ENCODE results near the gene CDC42EP2. TPM values are rescaled to one million over a fixed set of nuclear protein-coding genes. Genes with fewer than 3 reads are reported as not detected.
"Not testable (repeated sequence)": the region's sequence is repeated elsewhere in the genome, so short reads cannot be mapped to it uniquely, and the experiment has no call there.

The CDC42EP2 gene
- total RNA-seq, 1 donor, result not detected

DNA sequence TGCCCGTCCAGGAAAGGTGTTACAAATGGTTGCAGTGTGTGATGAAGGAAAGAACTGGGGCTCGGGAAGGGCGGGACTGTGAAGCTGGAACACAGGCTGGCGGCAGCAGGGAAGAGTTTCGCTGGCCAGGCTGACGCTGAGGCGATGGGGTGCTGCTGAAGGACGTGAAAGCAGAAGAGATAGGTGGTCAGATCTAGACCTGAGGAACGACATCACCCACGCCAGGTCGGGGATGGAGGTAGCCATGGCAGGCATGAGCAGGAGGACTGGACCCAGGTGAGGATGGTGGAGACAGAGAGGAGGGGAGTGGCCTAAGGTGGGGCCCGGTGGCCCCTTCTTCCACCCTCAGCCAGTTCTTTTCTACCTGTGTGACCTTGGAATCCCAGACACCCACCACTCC, 9.1 kb downstream of the CDC42EP2 start:
- H3K4me3 ChIP-seq (ENCODE audit: low read length), result no peak overlapping the region
- peaks cover 1% of the 10 kb centered on the region for H3K4me1 ChIP-seq (ENCODE audit: insufficient read depth, low read length)
- H3K27me3 ChIP-seq (ENCODE audit: insufficient read depth, low read length), result no peaks in the 10 kb centered on the region
- no peaks in the 10 kb centered on the region for H3K9me3 ChIP-seq (ENCODE audit: low read depth, low read length)

DNA sequence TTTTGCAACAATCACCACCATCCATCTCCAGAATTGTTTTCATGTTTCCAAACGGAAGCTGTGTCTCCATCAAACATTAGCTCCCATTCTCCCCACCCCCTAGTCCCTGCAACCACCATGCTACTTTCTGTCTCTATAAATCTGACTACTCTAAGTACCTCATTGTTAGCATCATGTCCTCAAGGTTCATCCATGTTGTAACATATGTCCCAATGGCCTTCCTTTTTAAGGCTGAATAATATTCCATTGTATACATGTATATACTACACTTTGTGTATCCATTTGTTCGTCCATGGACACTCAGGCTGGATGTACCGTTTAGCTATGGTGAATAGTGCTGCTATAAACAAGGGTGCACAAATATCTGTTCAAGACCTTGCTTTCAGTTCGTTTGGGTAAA, 10.8 kb downstream of the CDC42EP2 start:
- Histone ChIP-seq H3K9me3 (ENCODE audit: low read depth, low read length) (no peaks in the 10 kb centered on the region), H3K4me3 (ENCODE audit: low read length) (no peak overlapping the region), H3K27me3 (ENCODE audit: insufficient read depth, low read length) (no peaks in the 10 kb centered on the region), H3K4me1 (ENCODE audit: insufficient read depth, low read length) (peaks cover 17% of the 10 kb centered on the region)

DNA sequence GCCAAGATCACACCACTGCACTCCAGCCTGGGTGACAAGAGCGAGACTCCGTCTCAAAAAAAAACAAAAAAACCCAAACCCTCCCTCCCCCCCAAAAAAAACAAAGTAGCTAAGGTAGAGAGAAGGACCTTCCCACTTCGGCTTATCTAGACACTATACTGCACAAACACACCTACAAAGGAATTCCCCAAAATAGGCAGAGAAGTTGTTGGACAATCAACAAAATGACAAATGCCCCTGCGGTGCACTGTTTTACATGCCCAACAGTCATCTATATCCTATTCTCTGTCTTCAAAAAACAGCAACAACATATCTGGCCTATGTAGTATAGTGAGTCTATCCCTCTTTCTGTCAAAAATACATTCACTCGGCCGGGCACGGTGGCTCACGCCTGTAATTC, 12.4 kb downstream of the CDC42EP2 start:
- peaks cover 17% of the 10 kb centered on the region for H3K4me1 ChIP-seq (ENCODE audit: insufficient read depth, low read length)
- no peak overlapping the region for H3K4me3 ChIP-seq (ENCODE audit: low read length)
- no peaks in the 10 kb centered on the region for H3K9me3 ChIP-seq (ENCODE audit: low read depth, low read length)
- no peaks in the 10 kb centered on the region for H3K27me3 ChIP-seq (ENCODE audit: insufficient read depth, low read length)

DNA sequence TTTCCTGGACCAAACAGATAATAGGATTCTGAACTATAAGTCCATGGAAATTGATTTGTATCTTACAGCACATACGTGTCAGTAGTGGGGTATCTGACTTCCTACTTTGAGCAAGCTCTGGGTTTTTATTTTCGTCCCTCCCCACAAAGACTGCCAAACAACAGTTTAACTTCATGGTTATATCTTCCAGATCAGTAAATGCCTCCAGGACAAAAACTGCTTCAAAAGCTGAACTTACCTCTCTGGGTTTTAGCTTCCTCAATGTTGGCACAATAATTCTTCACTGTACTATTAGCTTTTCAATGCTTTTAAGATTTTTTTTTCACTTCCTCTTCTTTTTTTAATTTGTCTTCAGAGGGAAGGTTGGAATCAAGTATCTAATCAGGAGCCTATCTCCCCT, 14.8 kb downstream of the CDC42EP2 start:
- no peaks in the 10 kb centered on the region for H3K27me3 ChIP-seq (ENCODE audit: insufficient read depth, low read length)
- H3K4me3 ChIP-seq (ENCODE audit: low read length), result no peak overlapping the region
- H3K9me3 ChIP-seq (ENCODE audit: low read depth, low read length), result no peaks in the 10 kb centered on the region
- H3K4me1 ChIP-seq (ENCODE audit: insufficient read depth, low read length), result peaks cover 20% of the 10 kb centered on the region

DNA sequence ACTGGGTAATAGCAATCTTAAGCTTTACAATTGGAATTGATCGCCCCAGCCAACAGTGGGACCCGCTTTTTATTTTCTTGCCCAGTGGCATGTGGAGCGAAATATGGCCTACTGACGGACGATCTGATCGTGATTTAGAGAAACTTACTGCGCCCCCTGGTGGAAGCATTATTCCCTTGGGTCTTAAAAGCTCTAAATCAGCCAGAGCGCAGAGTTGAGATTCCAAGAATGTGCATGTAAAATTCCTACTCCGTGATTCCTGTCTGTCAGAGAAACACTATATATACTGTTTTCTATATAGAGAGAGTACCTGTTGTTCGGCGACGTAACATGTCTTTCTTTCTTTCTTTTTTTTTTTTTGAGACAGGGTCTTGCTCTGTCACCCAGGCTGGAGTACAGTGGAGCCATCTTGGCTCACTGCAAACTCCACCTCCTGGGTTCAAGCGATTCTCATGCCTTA, 15.3 kb downstream of the CDC42EP2 start:
- Histone ChIP-seq H3K9me3 (ENCODE audit: low read depth, low read length) (no peaks in the 10 kb centered on the region), H3K27me3 (ENCODE audit: insufficient read depth, low read length) (no peaks in the 10 kb centered on the region), H3K4me3 (ENCODE audit: low read length) (no peak overlapping the region), H3K4me1 (ENCODE audit: insufficient read depth, low read length) (peaks cover 25% of the 10 kb centered on the region)

DNA sequence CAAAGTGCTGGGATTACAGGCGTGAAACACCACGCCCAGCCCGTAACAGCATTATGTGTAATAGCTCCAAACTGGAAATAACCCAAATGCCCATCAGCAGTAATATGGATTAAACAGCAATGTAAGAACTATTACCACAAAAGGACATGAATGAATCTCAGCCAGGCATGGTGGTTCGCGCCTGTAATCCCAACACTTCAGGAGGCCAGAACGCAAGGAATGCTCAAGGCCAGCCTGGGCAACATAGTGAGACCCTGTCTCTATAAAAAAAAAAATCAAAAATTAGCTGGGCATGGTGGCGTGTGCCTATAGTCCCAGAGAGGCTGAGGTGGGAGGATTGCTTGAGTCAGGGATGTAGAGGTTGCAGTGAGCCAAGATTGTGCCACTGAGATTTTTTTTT, 15.9 kb downstream of the CDC42EP2 start:
- Histone ChIP-seq H3K4me1 (ENCODE audit: insufficient read depth, low read length) (peaks cover 31% of the 10 kb centered on the region), H3K27me3 (ENCODE audit: insufficient read depth, low read length) (no peaks in the 10 kb centered on the region), H3K4me3 (ENCODE audit: low read length) (no peak overlapping the region), H3K9me3 (ENCODE audit: low read depth, low read length) (no peaks in the 10 kb centered on the region)

DNA sequence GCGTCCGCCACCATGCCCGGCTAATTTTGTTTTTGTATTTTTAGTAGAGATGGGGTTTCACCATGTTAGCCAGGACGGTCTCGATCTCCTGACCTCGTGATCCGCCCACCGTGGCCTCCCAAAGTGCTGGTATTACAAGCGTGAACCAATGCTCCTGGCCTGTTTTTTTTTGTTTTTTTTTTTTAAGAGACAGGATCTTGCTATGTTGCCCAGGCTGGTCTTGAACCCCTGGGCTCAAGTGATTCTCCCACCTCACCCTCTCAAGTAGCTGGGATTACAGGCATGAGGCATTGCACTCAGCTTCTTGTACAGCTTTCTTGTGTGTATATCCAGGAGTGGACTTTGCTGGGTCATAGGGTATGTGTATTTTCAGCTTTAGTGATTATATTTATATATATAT, 17.9 kb downstream of the CDC42EP2 start:
- H3K4me1 ChIP-seq (ENCODE audit: insufficient read depth, low read length), result peaks cover 34% of the 10 kb centered on the region
- not testable (repeated sequence) for H3K27me3 ChIP-seq (ENCODE audit: insufficient read depth, low read length); H3K9me3 ChIP-seq (ENCODE audit: low read depth, low read length); H3K4me3 ChIP-seq (ENCODE audit: low read length)

DNA sequence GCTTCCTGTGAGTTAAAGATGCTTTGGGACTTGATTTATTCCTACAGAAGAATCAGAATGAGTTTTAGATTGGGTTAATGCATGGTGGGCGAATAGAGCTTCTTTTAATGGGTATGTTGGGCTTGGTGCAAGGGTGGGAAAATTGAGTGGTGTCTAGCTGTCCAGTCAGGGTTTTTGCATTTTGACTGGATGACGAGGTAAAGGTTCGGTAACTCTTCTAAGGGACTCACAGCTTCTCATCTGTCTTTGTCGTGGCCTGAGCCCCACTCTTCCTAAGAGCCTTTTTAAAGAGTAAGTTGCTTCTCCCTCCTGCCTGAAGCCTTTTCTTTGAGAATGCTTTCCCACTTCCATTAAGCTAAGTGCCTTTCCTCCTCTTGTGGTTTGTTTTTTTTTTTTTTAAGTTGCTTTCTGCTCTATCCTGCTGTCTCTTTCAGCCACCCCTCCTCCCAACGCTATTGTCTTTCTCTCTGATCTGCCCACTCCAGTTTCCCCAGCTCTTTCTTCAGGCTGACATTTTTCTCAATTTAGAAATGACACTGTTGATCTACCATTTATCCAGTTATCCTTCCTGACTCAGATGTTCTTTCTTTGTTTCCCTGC, 20.1 kb downstream of the CDC42EP2 start:
- peaks cover 30% of the 10 kb centered on the region for H3K4me1 ChIP-seq (ENCODE audit: insufficient read depth, low read length)
- no peaks in the 10 kb centered on the region for H3K27me3 ChIP-seq (ENCODE audit: insufficient read depth, low read length)
- no peaks in the 10 kb centered on the region for H3K9me3 ChIP-seq (ENCODE audit: low read depth, low read length)
- peak overlapping the region; percentile 97 for H3K4me3 ChIP-seq (ENCODE audit: low read length)

DNA sequence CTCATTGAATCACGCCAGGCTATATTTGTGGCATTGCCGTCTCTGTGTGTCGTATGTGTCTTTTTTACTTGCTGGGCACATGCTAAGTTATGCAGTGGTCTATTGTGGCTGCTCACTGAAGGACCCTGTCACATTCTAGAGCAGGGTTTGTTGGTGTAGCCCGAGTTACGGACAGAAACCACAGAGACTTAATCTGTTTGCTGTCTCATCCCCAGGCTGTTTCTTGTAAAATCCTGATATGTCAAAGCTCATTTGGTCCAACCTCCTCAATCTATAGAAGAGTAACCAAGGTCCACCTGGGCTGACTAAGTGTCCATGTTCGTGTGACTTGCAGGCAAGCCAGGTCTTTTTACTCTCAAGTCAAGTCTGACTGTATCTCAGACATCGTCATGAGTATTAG, 24.0 kb downstream of the CDC42EP2 start:
- Histone ChIP-seq H3K9me3 (ENCODE audit: low read depth, low read length) (no peaks in the 10 kb centered on the region), H3K27me3 (ENCODE audit: insufficient read depth, low read length) (no peaks in the 10 kb centered on the region), H3K4me1 (ENCODE audit: insufficient read depth, low read length) (peaks cover 23% of the 10 kb centered on the region), H3K4me3 (ENCODE audit: low read length) (no peak overlapping the region)

DNA sequence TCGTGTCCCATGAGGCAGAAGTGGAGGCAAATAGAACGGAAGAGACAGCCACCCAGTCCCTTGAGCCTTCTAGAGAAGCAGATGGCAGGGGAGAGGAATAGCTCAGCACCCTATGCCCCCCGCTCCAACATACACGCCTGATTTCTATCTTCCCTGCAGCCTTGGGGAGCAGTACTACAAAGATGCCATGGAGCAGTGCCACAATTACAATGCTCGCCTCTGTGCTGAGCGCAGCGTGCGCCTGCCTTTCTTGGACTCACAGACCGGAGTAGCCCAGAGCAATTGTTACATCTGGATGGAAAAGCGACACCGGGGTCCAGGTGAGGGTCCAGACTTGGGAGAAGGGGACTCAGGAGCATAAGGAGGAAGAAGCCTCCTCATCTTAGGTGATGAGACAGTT, 25.6 kb downstream of the CDC42EP2 start:
- Histone ChIP-seq H3K4me1 (ENCODE audit: insufficient read depth, low read length) (peaks cover 13% of the 10 kb centered on the region), H3K27me3 (ENCODE audit: insufficient read depth, low read length) (no peaks in the 10 kb centered on the region), H3K9me3 (ENCODE audit: low read depth, low read length) (no peaks in the 10 kb centered on the region), H3K4me3 (ENCODE audit: low read length) (no peak overlapping the region)

DNA sequence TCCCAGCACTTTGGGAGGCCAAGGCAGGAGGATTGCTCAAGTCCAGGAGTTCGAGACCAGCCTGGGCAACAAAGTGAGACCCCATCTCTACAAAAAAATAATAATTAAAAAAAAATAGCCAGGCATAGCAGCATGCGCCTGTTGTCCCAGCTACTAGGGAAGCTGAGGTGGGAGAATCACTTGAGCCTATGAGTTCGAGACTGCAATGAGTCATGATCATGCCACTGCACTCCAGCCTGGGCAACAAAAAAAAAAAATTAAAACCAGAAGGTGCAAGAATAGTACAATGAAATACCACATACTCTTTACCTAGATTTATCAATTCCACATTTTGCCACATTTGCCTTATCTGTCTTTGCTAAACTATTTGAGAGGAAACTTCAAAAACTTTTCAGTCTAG, 27.2 kb downstream of the CDC42EP2 start:
- no peaks in the 10 kb centered on the region for H3K27me3 ChIP-seq (ENCODE audit: insufficient read depth, low read length)
- H3K9me3 ChIP-seq (ENCODE audit: low read depth, low read length), result no peaks in the 10 kb centered on the region
- H3K4me1 ChIP-seq (ENCODE audit: insufficient read depth, low read length), result peaks cover 7% of the 10 kb centered on the region
- no peak overlapping the region for H3K4me3 ChIP-seq (ENCODE audit: low read length)

DNA sequence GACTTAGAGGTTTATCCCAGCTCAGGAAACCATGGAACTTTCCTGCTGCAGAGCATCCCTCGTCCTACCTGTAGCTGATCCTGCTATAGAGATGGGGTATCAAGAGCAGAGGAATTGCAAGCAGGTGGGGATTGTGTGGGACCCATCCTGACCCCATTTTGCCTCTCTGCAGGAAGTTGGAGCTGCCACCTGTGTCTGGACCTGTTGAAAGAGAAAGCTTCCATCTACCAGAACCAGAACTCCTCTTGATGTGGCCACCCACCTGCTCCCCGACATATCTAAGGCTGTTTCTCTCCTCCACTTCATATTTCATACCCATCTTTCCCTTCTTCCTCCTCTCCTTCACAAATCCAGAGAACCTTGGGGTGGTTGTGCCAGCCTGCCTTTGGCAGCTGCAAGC, 36.8 kb downstream of the CDC42EP2 start:
- H3K4me1 ChIP-seq (ENCODE audit: insufficient read depth, low read length), result peaks cover 13% of the 10 kb centered on the region
- H3K4me3 ChIP-seq (ENCODE audit: low read length), result no peak overlapping the region
- H3K27me3 ChIP-seq (ENCODE audit: insufficient read depth, low read length), result no peaks in the 10 kb centered on the region
- no peaks in the 10 kb centered on the region for H3K9me3 ChIP-seq (ENCODE audit: low read depth, low read length)

DNA sequence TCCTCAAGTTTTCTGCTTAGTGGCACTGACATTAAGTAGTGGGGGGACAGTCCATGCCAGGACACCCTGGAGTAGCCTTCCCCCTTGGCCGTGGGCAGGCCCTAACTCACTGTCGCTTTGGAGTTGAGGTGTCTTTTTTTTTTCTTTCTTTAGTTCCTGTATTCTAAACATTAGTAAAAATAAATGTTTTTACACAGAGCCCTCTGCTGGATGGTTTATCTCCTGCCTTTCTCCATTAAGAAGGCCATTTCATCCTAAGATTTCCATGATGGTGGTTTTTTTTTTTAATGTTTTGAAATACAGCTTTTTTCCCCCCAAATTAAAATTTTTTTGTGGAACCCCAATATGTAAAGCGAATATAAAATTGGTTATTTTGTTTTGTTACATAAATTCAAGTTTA, 38.1 kb downstream of the CDC42EP2 start:
- Histone ChIP-seq H3K4me3 (ENCODE audit: low read length) (no peak overlapping the region), H3K4me1 (ENCODE audit: insufficient read depth, low read length) (peaks cover 13% of the 10 kb centered on the region), H3K27me3 (ENCODE audit: insufficient read depth, low read length) (no peaks in the 10 kb centered on the region), H3K9me3 (ENCODE audit: low read depth, low read length) (no peaks in the 10 kb centered on the region)

DNA sequence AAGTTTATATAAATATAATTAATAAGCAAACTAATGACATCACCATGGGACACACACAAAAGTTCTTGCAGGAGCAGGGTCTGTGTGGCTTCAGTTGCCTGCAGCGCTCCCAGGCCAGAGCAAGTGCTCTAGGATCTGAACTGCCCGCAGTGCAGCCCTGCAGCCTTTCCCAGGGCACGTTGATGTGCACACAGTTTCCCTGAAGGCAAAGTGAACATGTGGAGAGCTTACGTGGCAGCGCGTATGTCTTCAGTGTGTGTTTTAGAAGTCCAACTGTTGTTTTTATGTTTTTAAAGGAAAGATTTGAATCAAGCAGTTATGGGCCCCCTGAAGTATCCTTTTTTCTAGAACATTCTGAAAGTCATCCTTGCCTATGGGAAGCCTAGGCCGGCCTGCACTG, 38.7 kb downstream of the CDC42EP2 start:
- no peaks in the 10 kb centered on the region for H3K27me3 ChIP-seq (ENCODE audit: insufficient read depth, low read length)
- peaks cover 13% of the 10 kb centered on the region for H3K4me1 ChIP-seq (ENCODE audit: insufficient read depth, low read length)

DNA sequence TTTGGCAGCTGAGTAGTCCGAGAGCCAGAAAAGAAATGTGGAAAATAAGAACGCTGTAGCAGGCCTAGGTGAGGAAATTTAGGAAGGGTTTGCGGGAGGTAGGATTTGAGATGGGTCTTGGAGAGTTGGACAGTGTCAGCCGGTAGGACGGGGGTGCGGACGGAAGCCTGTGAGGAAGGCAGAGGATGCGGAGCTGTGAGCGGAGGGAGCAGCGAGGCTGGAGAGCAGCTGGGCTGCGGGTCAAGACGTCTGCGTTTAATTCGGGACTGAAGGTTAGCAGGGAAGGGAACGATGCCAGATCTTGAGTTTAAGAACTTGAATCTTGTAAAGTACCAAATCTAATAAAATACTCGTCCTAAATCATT, 39.2 kb downstream of the CDC42EP2 start:
- H3K4me3 ChIP-seq (ENCODE audit: low read length), result no peak overlapping the region
- no peaks in the 10 kb centered on the region for H3K27me3 ChIP-seq (ENCODE audit: insufficient read depth, low read length)
- no peaks in the 10 kb centered on the region for H3K9me3 ChIP-seq (ENCODE audit: low read depth, low read length)
- peaks cover 13% of the 10 kb centered on the region for H3K4me1 ChIP-seq (ENCODE audit: insufficient read depth, low read length)

More for the DNA sequence above, 38.7 kb downstream of the CDC42EP2 start:
- Histone ChIP-seq H3K9me3 (ENCODE audit: low read depth, low read length) (no peaks in the 10 kb centered on the region), H3K4me3 (ENCODE audit: low read length) (no peak overlapping the region)

DNA sequence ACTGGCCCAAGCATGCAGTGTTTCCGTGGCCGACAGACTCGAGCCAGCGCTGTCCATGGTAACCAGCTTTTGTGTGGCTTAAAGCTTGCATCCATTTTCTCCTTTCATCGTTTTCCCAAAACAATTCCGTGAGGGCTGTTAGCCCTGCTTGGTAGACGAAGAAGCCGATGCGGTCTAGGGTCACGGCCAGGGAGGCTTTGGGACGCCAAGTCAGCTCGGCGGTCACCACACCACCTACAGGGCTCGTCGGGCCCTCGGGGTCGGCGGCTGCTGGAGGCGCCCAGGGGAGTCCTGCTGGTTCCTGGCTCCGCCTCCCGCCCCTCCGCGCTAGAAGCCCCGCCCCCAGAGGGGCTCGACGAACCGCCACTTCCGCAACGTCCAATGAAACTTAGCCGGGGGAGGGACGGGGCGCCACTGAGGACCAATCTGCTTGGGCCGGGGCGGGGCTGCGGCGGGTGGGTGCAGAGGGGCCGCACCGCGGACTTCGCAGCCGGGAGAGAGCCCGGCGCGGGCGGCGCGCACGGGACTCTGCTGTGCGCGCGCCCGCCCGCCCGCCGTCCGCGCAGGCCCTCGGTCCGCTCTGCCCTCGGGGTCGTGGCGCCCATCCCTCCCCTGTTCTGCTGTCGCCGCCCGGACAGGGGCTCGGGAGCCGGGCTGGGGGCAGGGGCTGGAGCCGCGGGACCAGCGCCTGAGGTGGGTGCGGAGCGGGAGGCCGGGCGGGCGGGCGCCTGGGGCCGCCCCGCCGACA, 39.8 kb downstream of the CDC42EP2 start, which contains the start of gene TIGD3:
TSS of gene TIGD3 (plus strand) at position 487 of the 748 bp plus-strand sequence. CDS start 1,058 bp downstream, outside the sequence.
- H3K4me1 ChIP-seq (ENCODE audit: insufficient read depth, low read length), result peaks cover 13% of the 10 kb centered on the region
- H3K27me3 ChIP-seq (ENCODE audit: insufficient read depth, low read length), result no peaks in the 10 kb centered on the region
- peak within 1 kb of the TSS; percentile 55 for H3K4me3 ChIP-seq (ENCODE audit: low read length)
- H3K9me3 ChIP-seq (ENCODE audit: low read depth, low read length), result no peaks in the 10 kb centered on the region

All from mononuclear cell (primary cell).